Activated naive CD8-positive, alpha-beta T cell treated with anti-CD3 and anti-CD28 coated beads, Interleukin-2, amount 50 U/mL, for 16 hours (primary cell): ENCODE data around the gene SERPINA4.
"Not testable (repeated sequence)": the region's sequence is repeated elsewhere in the genome, so short reads cannot be mapped to it uniquely, and the experiment has no call there.

Source experiments
- DNase-seq: peaks from one replicate; pipeline ENCODE4 v3.0.0-alpha.2; 2020; ENCODE audit warnings: low read depth, low spot score

SERPINA4 gene

GRCh38 chr14:94591073-94591472 is 29.8 kb downstream of the SERPINA4 start:
- DNase-seq = no peak

GRCh38 chr14:94591871-94592270 is 30.6 kb downstream of the SERPINA4 start:
- DNase-seq = no peak

DNA sequence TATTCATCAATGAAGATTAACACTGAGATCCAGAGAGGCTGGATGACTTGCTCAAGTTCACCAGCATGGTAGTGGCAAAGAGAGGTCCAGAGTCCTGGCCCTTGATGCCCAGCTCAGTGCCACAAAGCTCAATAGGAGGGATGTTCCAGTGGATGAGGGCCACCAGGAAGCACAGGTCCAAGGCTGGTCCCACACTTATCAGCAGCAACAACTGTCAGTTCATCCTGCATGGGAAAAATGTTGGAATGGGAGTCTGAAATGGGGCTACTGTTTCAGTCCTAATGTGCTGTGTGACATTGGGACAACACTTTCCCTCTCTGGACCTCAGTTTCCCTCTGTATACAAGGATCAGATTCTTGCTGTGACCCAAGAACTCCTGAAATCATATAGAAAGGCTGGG is 31.2 kb downstream of the SERPINA4 start:
- no peak for DNase-seq

GRCh38 chr14:94593376-94593748 is 32.1 kb downstream of the SERPINA4 start:
- no peak for DNase-seq

DNA sequence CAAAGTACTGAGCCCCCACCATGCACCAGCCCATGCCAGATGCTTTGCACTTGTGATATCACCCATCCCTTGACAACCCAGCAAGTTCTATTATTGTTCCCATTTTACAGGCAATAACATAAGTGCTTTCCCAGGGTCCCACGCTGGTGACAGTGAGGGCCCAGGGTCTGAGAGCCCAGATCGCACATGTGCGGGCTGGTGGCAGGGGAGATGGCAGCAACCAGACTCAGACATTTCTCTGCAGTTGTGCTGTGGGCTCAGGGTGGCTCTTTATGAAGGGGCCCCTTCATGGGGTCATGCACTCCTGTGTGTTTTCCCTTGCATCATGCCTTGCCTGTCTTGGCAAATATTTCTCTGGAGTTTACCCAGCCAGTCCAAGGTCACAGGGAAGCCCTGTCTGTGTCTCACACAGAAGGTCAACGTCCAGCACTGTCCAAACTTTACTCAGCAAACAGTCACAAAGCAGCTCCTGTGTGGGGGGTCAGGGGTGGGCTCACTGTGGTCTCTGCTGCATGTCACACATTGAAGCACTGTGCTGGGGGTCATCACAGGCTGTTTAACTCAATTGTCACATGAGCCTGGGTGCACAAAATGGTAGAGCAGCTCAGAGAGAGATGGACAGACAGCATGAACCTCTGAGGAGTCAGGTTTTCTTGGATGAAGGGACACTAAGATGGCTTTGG is 32.6 kb downstream of the SERPINA4 start:
- no peak for DNase-seq

- DNase-seq = no peak
These were observed 33.2 kb downstream of the SERPINA4 start for GRCh38 chr14:94594441-94594840.

GRCh38 chr14:94595912-94596311 is 34.7 kb downstream of the SERPINA4 start:
- DNase-seq = no peak

DNA sequence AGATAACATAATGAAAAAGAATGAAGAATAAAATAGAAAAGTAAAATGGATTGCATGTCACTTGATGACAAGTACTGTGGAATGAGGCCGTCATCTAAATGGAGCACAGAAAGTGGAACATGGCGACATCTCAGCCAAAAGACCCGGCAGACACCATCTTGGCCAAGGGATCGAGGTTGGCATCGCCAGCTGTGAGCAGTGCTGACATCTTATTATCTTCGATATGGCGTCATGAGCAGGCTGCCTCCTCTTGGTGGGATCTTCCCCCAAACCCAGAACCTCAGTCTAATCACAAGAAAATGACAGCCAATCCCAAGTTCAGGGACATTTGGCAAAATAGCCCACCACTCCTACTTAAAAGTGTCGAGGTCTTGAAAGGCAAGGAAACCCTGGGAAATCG is 35.1 kb downstream of the SERPINA4 start:
- no peak for DNase-seq

- DNase-seq = no peak
These were observed 36.5 kb downstream of the SERPINA4 start for GRCh38 chr14:94597788-94598187.

- no peak for DNase-seq
These were observed 37.2 kb downstream of the SERPINA4 start for GRCh38 chr14:94598506-94598815.

DNA sequence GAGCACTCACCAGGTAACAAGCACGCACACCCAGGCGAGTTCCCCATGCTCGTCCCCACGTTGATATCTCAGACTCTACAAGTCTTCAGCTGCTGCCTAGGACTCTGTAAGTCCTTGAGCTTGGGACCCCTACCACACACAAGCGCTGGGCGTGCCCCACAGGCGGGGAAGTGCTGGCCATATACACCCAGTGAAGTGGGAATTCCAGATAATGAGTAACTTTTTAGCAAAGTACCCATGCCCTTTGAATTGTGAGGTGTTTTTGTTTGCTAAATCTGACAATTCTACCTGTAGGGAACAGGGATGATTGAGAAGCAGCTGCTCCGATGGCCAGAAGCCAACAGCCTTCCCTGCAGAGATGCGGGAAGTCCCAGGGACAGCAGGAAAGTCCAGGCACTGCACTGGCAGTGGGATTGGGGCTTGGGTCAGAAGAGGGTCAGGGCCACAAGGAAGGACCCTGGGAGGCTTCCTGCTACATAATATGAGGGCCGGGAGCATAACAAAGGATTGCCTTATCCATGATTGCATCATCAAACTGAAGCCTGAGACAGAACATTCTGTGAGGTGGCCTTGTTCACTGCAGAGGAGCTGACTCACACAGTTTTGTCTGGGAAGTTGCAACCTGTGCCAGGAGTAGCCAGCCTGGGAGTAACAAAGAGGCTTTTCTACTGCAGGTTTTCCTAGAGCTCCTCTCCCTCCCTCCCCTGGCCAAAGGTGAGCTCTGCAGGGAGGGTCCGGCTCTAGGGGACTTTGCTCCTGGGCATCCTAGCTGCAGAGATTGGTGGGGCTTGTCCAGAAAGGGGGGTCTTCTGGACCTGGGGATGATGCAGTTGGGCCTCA is 37.8 kb downstream of the SERPINA4 start:
- DNase-seq = no peak

- no peak for DNase-seq
These were observed 38.4 kb downstream of the SERPINA4 start for GRCh38 chr14:94599656-94600004.

DNA sequence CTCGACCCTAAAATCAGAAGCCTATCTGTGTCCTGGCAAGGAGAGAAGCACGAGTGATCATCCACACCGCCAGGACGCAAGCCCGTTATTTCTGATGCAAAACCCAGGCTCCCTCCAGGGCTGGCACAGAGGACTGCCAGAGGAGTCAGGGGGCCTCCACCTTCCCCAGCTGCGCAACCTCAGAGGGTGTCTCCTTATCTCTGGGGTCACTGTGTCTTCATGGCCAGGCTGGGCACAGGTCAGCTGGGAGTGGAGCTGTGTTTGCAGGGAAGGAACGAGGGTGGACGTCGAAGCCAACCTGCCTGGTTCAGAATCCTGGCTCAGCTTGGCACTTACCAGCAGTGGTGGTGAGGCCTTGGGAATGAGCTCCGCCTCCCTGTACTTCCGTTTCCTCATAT is 38.9 kb downstream of the SERPINA4 start:
- no peak for DNase-seq

DNA sequence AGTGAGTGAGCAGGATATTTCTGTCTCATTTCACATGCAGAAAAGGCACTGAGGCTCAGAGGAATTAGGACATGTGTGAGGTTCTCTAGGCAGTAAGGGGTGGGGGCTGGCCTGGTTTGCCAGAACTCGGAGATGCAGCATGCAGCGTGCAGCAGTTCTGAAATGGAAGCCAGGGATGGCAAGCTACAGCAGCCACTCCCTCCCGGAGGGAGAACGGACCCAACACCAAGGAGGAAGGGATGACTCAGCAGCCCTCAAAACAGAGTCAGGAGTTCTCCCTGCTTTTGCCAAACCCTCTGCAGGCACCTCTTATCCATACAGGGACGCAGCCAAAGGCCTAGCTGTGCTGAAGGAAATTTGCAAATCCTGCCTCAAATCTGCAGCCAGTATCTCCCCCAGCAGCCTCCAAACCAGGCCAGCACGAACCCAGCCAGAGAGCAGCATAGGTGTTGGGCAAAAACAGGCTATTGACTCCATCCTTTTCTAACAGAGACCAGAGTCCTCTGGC is 40.7 kb downstream of the SERPINA4 start:
- no peak for DNase-seq

DNA sequence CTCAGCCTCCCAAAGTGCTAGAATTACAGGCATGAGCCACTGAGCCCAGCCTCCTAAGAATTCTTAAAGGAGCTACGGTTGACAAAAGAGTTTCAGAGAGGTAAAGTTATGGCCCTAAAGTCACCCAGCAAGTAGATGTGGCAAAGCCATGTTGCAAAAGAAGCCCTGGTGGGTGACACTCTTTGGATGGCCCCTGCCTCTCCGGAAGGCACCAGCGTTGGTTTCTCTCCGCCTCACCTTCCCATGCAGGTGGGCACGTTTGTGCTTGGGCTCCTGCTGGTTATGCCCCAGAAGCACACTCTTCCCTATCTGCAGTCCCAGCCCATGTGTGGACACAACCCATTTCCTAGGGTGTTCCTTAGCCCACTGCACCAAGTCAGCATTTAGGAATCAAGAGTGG is 41.5 kb downstream of the SERPINA4 start:
- no peak for DNase-seq

DNA sequence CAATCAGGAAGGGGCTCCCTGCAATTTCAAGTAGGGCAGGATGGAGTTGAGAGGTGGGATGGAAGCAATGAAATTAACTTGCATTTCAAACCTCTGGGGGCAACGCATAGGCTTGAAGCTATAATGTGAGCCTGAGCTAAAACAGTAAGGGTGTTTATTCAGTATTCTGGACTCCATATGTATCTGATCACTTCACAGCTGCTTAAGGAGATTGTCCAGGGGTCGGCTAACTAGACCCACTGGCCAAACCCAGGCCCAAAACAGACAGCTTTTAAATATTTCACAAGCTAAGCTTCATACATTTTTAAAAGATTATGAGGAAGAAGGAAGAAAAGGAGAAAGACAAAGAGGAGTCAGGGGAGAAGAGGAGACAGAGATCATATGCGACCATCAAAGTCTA is 44.1 kb downstream of the SERPINA4 start:
- no peak for DNase-seq

DNA sequence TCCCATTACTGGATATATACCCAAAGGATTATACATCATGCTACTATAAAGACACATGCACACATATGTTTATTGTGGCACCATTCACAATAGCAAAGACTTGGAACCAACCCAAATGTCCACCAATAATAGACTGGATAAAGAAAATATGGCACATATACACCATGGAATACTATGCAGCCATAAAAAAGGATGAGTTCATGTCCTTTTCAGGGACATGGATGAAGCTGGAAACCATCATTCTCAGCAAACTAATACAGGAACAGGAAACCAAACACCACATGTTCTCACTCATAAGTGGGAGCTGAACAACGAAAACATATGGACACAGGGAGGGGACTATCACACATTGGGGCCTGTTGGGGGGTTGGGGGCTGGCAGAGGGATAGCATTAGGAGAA is 47.7 kb downstream of the SERPINA4 start:
- DNase-seq = not testable (repeated sequence)

DNA sequence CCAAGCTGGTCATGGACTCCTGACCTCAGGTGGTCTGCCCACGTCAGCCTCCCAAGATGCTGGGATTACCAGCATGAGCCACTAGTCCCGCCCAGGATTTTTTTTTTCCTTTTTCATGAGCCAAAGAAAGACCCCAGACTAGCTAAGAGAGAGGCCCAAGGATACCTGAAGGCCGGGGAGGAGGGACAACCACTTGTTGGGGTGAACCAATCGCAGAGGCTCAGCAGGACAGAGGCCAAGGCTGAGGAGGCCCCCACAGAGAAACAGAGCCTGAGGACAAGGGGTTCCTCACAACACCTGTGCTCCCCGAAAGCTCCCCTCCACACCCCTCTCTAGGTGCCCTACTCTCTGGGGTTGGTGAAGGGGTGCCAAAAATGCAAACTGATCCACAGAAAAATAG is 49.9 kb downstream of the SERPINA4 start:
- no peak for DNase-seq

DNA sequence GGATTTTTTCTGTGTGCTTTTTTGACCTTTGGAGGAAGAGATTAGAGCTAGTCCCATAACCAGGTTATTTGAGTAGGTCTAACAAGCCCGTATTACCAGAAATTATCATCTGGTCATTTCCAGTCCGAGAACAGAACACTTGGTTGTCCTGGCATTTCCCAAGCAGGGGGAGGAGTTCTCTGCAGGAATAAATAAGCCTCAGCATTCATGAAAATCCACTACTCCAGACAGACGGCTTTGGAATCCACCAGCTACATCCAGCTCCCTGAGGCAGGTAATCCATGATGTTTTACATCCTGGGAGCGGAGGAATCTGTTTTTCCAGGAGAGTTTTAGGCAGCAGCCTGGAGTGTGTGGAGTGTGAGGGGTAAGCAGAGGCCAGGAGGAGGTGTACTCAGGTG is 50.9 kb downstream of the SERPINA4 start, which contains the start of gene SERPINA3:
SERPINA3 (plus strand) TSS at position 218 of the 400 bp plus-strand sequence. CDS start 2,051 bp downstream, outside the sequence.
- no peak for DNase-seq

- DNase-seq = no peak
These were observed 51.6 kb downstream of the SERPINA4 start for GRCh38 chr14:94612580-94613554.

- no peak for DNase-seq
These were observed 52.7 kb downstream of the SERPINA4 start for GRCh38 chr14:94613720-94614644.
